ENCODE measurements around the gene ANKLE2.

Gene ANKLE2

GRCh38 chr12:132703641-132704040, 58.0 kb downstream of the ANKLE2 start:
- Histone ChIP-seq H3K9me3 (ENCODE audit: insufficient read depth, low read length) (no peaks in the 10 kb centered on the region), H2AFZ (ENCODE audit: low read depth, low read length) (no peak overlapping the region), H3K9ac (ENCODE audit: low read length) (no peak overlapping the region), H3K27ac (ENCODE audit: low read length) (no peak overlapping the region), H3K4me3 (ENCODE audit: low read length) (no peak overlapping the region), H3K36me3 (replicated peaks; ENCODE audit: low read depth, low read length) (peaks cover 19% of the 10 kb centered on the region), H3K79me2 (ENCODE audit: low read length) (no peaks in the 10 kb centered on the region), H3K4me1 (ENCODE audit: low read length) (no peaks in the 10 kb centered on the region), H4K20me1 (ENCODE audit: insufficient read depth, low read length) (no peaks in the 10 kb centered on the region), H3K4me2 (ENCODE audit: low read length) (no peak overlapping the region), H3K27me3 (ENCODE audit: low read depth, low read length) (no peaks in the 10 kb centered on the region)
- no peak for TF ChIP-seq EZH2phosphoT487 (IDR thresholded peaks at IDR 0.05; ENCODE audit: low read depth)

GRCh38 chr12:132702640-132703039, 59.0 kb downstream of the ANKLE2 start:
- no peak overlapping the region for H3K27ac ChIP-seq (ENCODE audit: low read length)
- H3K4me1 ChIP-seq (ENCODE audit: low read length) = no peaks in the 10 kb centered on the region
- no peaks in the 10 kb centered on the region for H3K79me2 ChIP-seq (ENCODE audit: low read length)
- H3K9me3 ChIP-seq (ENCODE audit: insufficient read depth, low read length) = no peaks in the 10 kb centered on the region
- peaks cover 15% of the 10 kb centered on the region for H3K36me3 ChIP-seq (replicated peaks; ENCODE audit: low read depth, low read length)
- H2AFZ ChIP-seq (ENCODE audit: low read depth, low read length) = no peak overlapping the region
- H3K27me3 ChIP-seq (ENCODE audit: low read depth, low read length) = no peaks in the 10 kb centered on the region
- H3K9ac ChIP-seq (ENCODE audit: low read length) = no peak overlapping the region
- no peak for TF ChIP-seq CTCF (IDR thresholded peaks at IDR 0.05; ENCODE audit: low read depth, low read length)
- no peak for TF ChIP-seq EZH2phosphoT487 (IDR thresholded peaks at IDR 0.05; ENCODE audit: low read depth)
- H3K4me3 ChIP-seq (ENCODE audit: low read length) = no peak overlapping the region
- H3K4me2 ChIP-seq (ENCODE audit: low read length) = no peak overlapping the region
- no peaks in the 10 kb centered on the region for H4K20me1 ChIP-seq (ENCODE audit: insufficient read depth, low read length)

GRCh38 chr12:132700212-132700822, 61.3 kb downstream of the ANKLE2 start:
- no peak overlapping the region for H2AFZ ChIP-seq (ENCODE audit: low read depth, low read length)
- H3K27ac ChIP-seq (ENCODE audit: low read length) = no peak overlapping the region
- no peak for TF ChIP-seq EZH2phosphoT487 (IDR thresholded peaks at IDR 0.05; ENCODE audit: low read depth)
- no peak for TF ChIP-seq CTCF (IDR thresholded peaks at IDR 0.05; ENCODE audit: low read depth, low read length)
- H3K4me2 ChIP-seq (ENCODE audit: low read length) = no peak overlapping the region
- no peaks in the 10 kb centered on the region for H3K9me3 ChIP-seq (ENCODE audit: insufficient read depth, low read length)
- H3K4me1 ChIP-seq (ENCODE audit: low read length) = no peaks in the 10 kb centered on the region
- peaks cover 20% of the 10 kb centered on the region for H3K36me3 ChIP-seq (replicated peaks; ENCODE audit: low read depth, low read length)
- no peaks in the 10 kb centered on the region for H4K20me1 ChIP-seq (ENCODE audit: insufficient read depth, low read length)
- H3K27me3 ChIP-seq (ENCODE audit: low read depth, low read length) = no peaks in the 10 kb centered on the region
- H3K79me2 ChIP-seq (ENCODE audit: low read length) = no peaks in the 10 kb centered on the region
- H3K9ac ChIP-seq (ENCODE audit: low read length) = no peak overlapping the region
- H3K4me3 ChIP-seq (ENCODE audit: low read length) = no peak overlapping the region

- Histone ChIP-seq H4K20me1 (ENCODE audit: insufficient read depth, low read length) (no peaks in the 10 kb centered on the region), H3K27me3 (ENCODE audit: low read depth, low read length) (no peaks in the 10 kb centered on the region), H2AFZ (ENCODE audit: low read depth, low read length) (no peak overlapping the region), H3K27ac (ENCODE audit: low read length) (no peak overlapping the region), H3K36me3 (replicated peaks; ENCODE audit: low read depth, low read length) (peaks cover 22% of the 10 kb centered on the region), H3K9me3 (ENCODE audit: insufficient read depth, low read length) (no peaks in the 10 kb centered on the region), H3K4me3 (ENCODE audit: low read length) (no peak overlapping the region), H3K4me1 (ENCODE audit: low read length) (no peaks in the 10 kb centered on the region), H3K9ac (ENCODE audit: low read length) (no peak overlapping the region), H3K79me2 (ENCODE audit: low read length) (no peaks in the 10 kb centered on the region), H3K4me2 (ENCODE audit: low read length) (no peak overlapping the region)
- TF ChIP-seq CTCF (IDR thresholded peaks at IDR 0.05; ENCODE audit: low read depth, low read length) (no peak), EZH2phosphoT487 (IDR thresholded peaks at IDR 0.05; ENCODE audit: low read depth) (no peak)
These were observed 63.3 kb downstream of the ANKLE2 start for GRCh38 chr12:132698341-132698740.

Data from OCI-LY3 (cell line).